HFF-Myc (cell line): Measurements from ENCODE around the gene CST9L.

Experiments
- DNase-seq: peaks from one replicate; pipeline ENCODE4 v3.0.0-alpha.2; 2011; ENCODE audit warnings: low read depth; ENCODE audit errors: extremely low read depth
- H3K4me3 ChIP-seq: replicated peaks from 2 replicates; pipeline ENCODE4 v1.5.1; 2011; ENCODE audit warnings: low read depth, mild to moderate bottlenecking, control low read depth, low read length
- CTCF ChIP-seq: IDR thresholded peaks from 2 replicates; pipeline ENCODE4 v1.5.1; 2012; ENCODE audit warnings: mild to moderate bottlenecking, low read depth, low read length, control low read depth; ENCODE audit errors: missing control alignments

CST9L gene

GRCh38 chr20:23540624-23541023 is 27.7 kb downstream of the CST9L start:
- no peak for TF ChIP-seq CTCF

GRCh38 chr20:23537030-23537429 is 31.3 kb downstream of the CST9L start:
- no peak for DNase-seq
- H3K4me3 ChIP-seq, result no peak overlapping the region
- TF ChIP-seq CTCF, result no peak

More at GRCh38 chr20:23540624-23541023, 27.7 kb downstream of the CST9L start:
- no peak for DNase-seq
- H3K4me3 ChIP-seq, result no peak overlapping the region

- no peak for TF ChIP-seq CTCF
- no peak for DNase-seq
- no peak overlapping the region for H3K4me3 ChIP-seq
Measured at GRCh38 chr20:23536328-23536974, 31.8 kb downstream of the CST9L start.

- no peak for TF ChIP-seq CTCF
- no peak for DNase-seq
- H3K4me3 ChIP-seq, result no peak overlapping the region
Measured at GRCh38 chr20:23534801-23535593, 33.3 kb downstream of the CST9L start.

- TF ChIP-seq CTCF, result no peak
- H3K4me3 ChIP-seq, result no peak overlapping the region
- DNase-seq, result no peak
Measured at GRCh38 chr20:23533161-23533560, 35.1 kb downstream of the CST9L start.

GRCh38 chr20:23532533-23532932 is 35.8 kb downstream of the CST9L start:
- H3K4me3 ChIP-seq, result no peak overlapping the region
- DNase-seq, result no peak
- TF ChIP-seq CTCF, result no peak
